ENCODE data around the gene MYH7B.

MYH7B gene

GRCh38 chr20:34977365-34978091, 21.9 kb downstream of the MYH7B start:
- no peak for DNase-seq (ENCODE audit: low read depth)

- no peak for DNase-seq (ENCODE audit: low read depth)
Observed at GRCh38 chr20:34978092-34978744, 22.6 kb downstream of the MYH7B start.

GRCh38 chr20:34979366-34980153, 23.9 kb downstream of the MYH7B start:
- no peak for DNase-seq (ENCODE audit: low read depth)

GRCh38 chr20:34980543-34981233, 25.0 kb downstream of the MYH7B start:
- DNase-seq (ENCODE audit: low read depth): no peak

- no peak for DNase-seq (ENCODE audit: low read depth)
Observed at GRCh38 chr20:34982270-34983088, 26.8 kb downstream of the MYH7B start.

- DNase-seq (ENCODE audit: low read depth): no peak
Observed at GRCh38 chr20:34983089-34983820, 27.6 kb downstream of the MYH7B start.

GRCh38 chr20:34983995-34984735, 28.5 kb downstream of the MYH7B start:
- DNase-seq (ENCODE audit: low read depth): no peak

GRCh38 chr20:34984756-34985261, 29.1 kb downstream of the MYH7B start:
- DNase-seq (ENCODE audit: low read depth): no peak

GRCh38 chr20:34985461-34986310, 30.0 kb downstream of the MYH7B start:
- DNase-seq (ENCODE audit: low read depth): no peak

GRCh38 chr20:34986311-34987287, 30.9 kb downstream of the MYH7B start:
- no peak for DNase-seq (ENCODE audit: low read depth)

GRCh38 chr20:34987288-34988190, 31.9 kb downstream of the MYH7B start:
- no peak for DNase-seq (ENCODE audit: low read depth)

- DNase-seq (ENCODE audit: low read depth): no peak
Observed at GRCh38 chr20:34988191-34988540, 32.5 kb downstream of the MYH7B start.

GRCh38 chr20:34989118-34989517, 33.5 kb downstream of the MYH7B start:
- DNase-seq (ENCODE audit: low read depth): no peak

GRCh38 chr20:34989670-34990069, 34.0 kb downstream of the MYH7B start:
- DNase-seq (ENCODE audit: low read depth): no peak

- no peak for DNase-seq (ENCODE audit: low read depth)
Observed at GRCh38 chr20:34990231-34990630, 34.6 kb downstream of the MYH7B start.

GRCh38 chr20:34990661-34991214, 35.1 kb downstream of the MYH7B start:
- DNase-seq (ENCODE audit: low read depth): no peak
